ENCODE measurements around the gene CTNNA3.

CTNNA3 gene

GRCh38 chr10:66564287-66564686, 1131.7 kb downstream of the CTNNA3 start:
- Histone ChIP-seq H3K27ac (ENCODE audit: low read depth, low read length) (no peak overlapping the region), H3K36me3 (ENCODE audit: control insufficient read depth in 1 of 2, insufficient read depth in 2 of 2, low read length in 2 of 2) (no peaks in the 10 kb centered on the region), H3K4me1 (ENCODE audit: control insufficient read depth in 1 of 2, insufficient read depth in 2 of 2, low read length in 2 of 2) (peaks cover 0 to 3% of the 10 kb centered on the region in 2 donors), H3K9me3 (ENCODE audit: control insufficient read depth in 1 of 2, low read length in 2 of 2) (no peaks in the 10 kb centered on the region), H3K4me3 (ENCODE audit: low read depth in 1 of 2, low read length in 2 of 2) (no peak overlapping the region), H3K9ac (ENCODE audit: low read depth in 1 of 2, low read length in 2 of 2) (no peak overlapping the region), H3K27me3 (ENCODE audit: control insufficient read depth in 1 of 2, insufficient read depth in 2 of 2, low read length in 2 of 2) (no peaks in the 10 kb centered on the region)

DNA sequence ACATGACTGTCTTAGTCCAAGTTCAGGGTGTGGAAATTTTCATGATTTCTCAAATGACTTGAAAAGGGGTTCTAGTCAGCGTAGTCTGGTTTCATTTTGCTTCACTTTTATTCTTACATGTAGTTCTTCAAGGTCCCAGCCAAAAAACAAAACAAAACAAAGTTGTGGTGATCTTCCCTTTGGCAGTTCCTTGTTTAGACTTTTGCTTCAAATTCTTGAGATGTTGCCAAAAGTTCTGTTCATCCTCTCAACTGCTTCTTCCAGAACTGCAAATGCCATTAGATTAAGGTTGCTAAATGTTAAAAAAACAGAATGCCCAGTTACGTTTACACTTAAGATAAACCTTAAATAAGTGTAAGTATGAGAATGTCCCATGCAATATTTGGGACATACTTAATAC, 1140.9 kb downstream of the CTNNA3 start:
- no peaks in the 10 kb centered on the region for H3K9me3 ChIP-seq (ENCODE audit: control insufficient read depth in 1 of 2, low read length in 2 of 2)
- no peak overlapping the region for H3K4me3 ChIP-seq (ENCODE audit: low read depth in 1 of 2, low read length in 2 of 2)
- H3K9ac ChIP-seq (ENCODE audit: low read depth in 1 of 2, low read length in 2 of 2) = no peak overlapping the region
- H3K27me3 ChIP-seq (ENCODE audit: control insufficient read depth in 1 of 2, insufficient read depth in 2 of 2, low read length in 2 of 2) = no peaks in the 10 kb centered on the region
- H3K36me3 ChIP-seq (ENCODE audit: control insufficient read depth in 1 of 2, insufficient read depth in 2 of 2, low read length in 2 of 2) = no peaks in the 10 kb centered on the region
- H3K4me1 ChIP-seq (ENCODE audit: control insufficient read depth in 1 of 2, insufficient read depth in 2 of 2, low read length in 2 of 2) = no peaks in the 10 kb centered on the region
- H3K27ac ChIP-seq (ENCODE audit: low read depth, low read length) = no peak overlapping the region

- Histone ChIP-seq H3K27ac (ENCODE audit: low read depth, low read length) (no peak overlapping the region), H3K9ac (ENCODE audit: low read depth in 1 of 2, low read length in 2 of 2) (no peak overlapping the region), H3K9me3 (ENCODE audit: control insufficient read depth in 1 of 2, low read length in 2 of 2) (no peaks in the 10 kb centered on the region), H3K4me1 (ENCODE audit: control insufficient read depth in 1 of 2, insufficient read depth in 2 of 2, low read length in 2 of 2) (no peaks in the 10 kb centered on the region), H3K4me3 (ENCODE audit: low read depth in 1 of 2, low read length in 2 of 2) (no peak overlapping the region), H3K27me3 (ENCODE audit: control insufficient read depth in 1 of 2, insufficient read depth in 2 of 2, low read length in 2 of 2) (no peaks in the 10 kb centered on the region), H3K36me3 (ENCODE audit: control insufficient read depth in 1 of 2, insufficient read depth in 2 of 2, low read length in 2 of 2) (no peaks in the 10 kb centered on the region)
Observed at GRCh38 chr10:66552331-66552730, 1143.7 kb downstream of the CTNNA3 start.

- H3K4me1 ChIP-seq (ENCODE audit: control insufficient read depth in 1 of 2, insufficient read depth in 2 of 2, low read length in 2 of 2) = no peaks in the 10 kb centered on the region
- H3K27me3 ChIP-seq (ENCODE audit: control insufficient read depth in 1 of 2, insufficient read depth in 2 of 2, low read length in 2 of 2) = no peaks in the 10 kb centered on the region
- no peaks in the 10 kb centered on the region for H3K9me3 ChIP-seq (ENCODE audit: control insufficient read depth in 1 of 2, low read length in 2 of 2)
- no peak overlapping the region for H3K27ac ChIP-seq (ENCODE audit: low read depth, low read length)
- H3K36me3 ChIP-seq (ENCODE audit: control insufficient read depth in 1 of 2, insufficient read depth in 2 of 2, low read length in 2 of 2) = no peaks in the 10 kb centered on the region
- no peak overlapping the region for H3K9ac ChIP-seq (ENCODE audit: low read depth in 1 of 2, low read length in 2 of 2)
- no peak overlapping the region for H3K4me3 ChIP-seq (ENCODE audit: low read depth in 1 of 2, low read length in 2 of 2)
Observed at GRCh38 chr10:66550351-66550750, 1145.6 kb downstream of the CTNNA3 start.

GRCh38 chr10:66538908-66539307, 1157.1 kb downstream of the CTNNA3 start:
- Histone ChIP-seq H3K4me3 (ENCODE audit: low read depth in 1 of 2, low read length in 2 of 2) (no peak overlapping the region), H3K27me3 (ENCODE audit: control insufficient read depth in 1 of 2, insufficient read depth in 2 of 2, low read length in 2 of 2) (no peaks in the 10 kb centered on the region), H3K4me1 (ENCODE audit: control insufficient read depth in 1 of 2, insufficient read depth in 2 of 2, low read length in 2 of 2) (no peaks in the 10 kb centered on the region), H3K9me3 (ENCODE audit: control insufficient read depth in 1 of 2, low read length in 2 of 2) (no peaks in the 10 kb centered on the region), H3K9ac (ENCODE audit: low read depth in 1 of 2, low read length in 2 of 2) (no peak overlapping the region), H3K36me3 (ENCODE audit: control insufficient read depth in 1 of 2, insufficient read depth in 2 of 2, low read length in 2 of 2) (no peaks in the 10 kb centered on the region), H3K27ac (ENCODE audit: low read depth, low read length) (no peak overlapping the region)

- Histone ChIP-seq H3K27me3 (ENCODE audit: control insufficient read depth in 1 of 2, insufficient read depth in 2 of 2, low read length in 2 of 2) (no peaks in the 10 kb centered on the region), H3K4me1 (ENCODE audit: control insufficient read depth in 1 of 2, insufficient read depth in 2 of 2, low read length in 2 of 2) (no peaks in the 10 kb centered on the region), H3K4me3 (ENCODE audit: low read depth in 1 of 2, low read length in 2 of 2) (no peak overlapping the region), H3K27ac (ENCODE audit: low read depth, low read length) (no peak overlapping the region), H3K36me3 (ENCODE audit: control insufficient read depth in 1 of 2, insufficient read depth in 2 of 2, low read length in 2 of 2) (no peaks in the 10 kb centered on the region), H3K9me3 (ENCODE audit: control insufficient read depth in 1 of 2, low read length in 2 of 2) (no peaks in the 10 kb centered on the region), H3K9ac (ENCODE audit: low read depth in 1 of 2, low read length in 2 of 2) (no peak overlapping the region)
Observed at GRCh38 chr10:66538371-66538770, 1157.6 kb downstream of the CTNNA3 start.

DNA sequence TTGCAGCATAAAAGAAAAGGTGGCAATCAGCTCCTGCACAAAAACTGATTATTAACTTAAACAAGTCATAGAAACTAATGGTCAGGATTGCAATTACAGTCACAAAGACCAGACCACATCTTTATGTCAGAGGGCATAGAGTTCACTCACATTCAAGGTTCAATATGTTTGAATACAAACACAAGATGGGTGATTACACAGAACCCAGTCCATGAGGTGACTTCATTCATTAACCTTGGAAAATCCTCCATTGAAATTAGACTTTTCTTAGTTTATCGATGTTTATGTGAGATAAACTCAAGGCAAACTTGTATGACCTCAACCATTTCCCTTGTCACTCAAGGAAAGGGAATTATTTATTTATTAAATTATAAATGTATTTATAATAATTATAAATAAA, 1158.8 kb downstream of the CTNNA3 start:
- H3K9ac ChIP-seq (ENCODE audit: low read depth in 1 of 2, low read length in 2 of 2) = no peak overlapping the region
- H3K36me3 ChIP-seq (ENCODE audit: control insufficient read depth in 1 of 2, insufficient read depth in 2 of 2, low read length in 2 of 2) = no peaks in the 10 kb centered on the region
- H3K4me1 ChIP-seq (ENCODE audit: control insufficient read depth in 1 of 2, insufficient read depth in 2 of 2, low read length in 2 of 2) = no peaks in the 10 kb centered on the region
- H3K4me3 ChIP-seq (ENCODE audit: low read depth in 1 of 2, low read length in 2 of 2) = no peak overlapping the region
- no peak overlapping the region for H3K27ac ChIP-seq (ENCODE audit: low read depth, low read length)
- H3K27me3 ChIP-seq (ENCODE audit: control insufficient read depth in 1 of 2, insufficient read depth in 2 of 2, low read length in 2 of 2) = no peaks in the 10 kb centered on the region
- H3K9me3 ChIP-seq (ENCODE audit: control insufficient read depth in 1 of 2, low read length in 2 of 2) = no peaks in the 10 kb centered on the region

GRCh38 chr10:66535439-66535838, 1160.6 kb downstream of the CTNNA3 start:
- Histone ChIP-seq H3K4me3 (ENCODE audit: low read depth in 1 of 2, low read length in 2 of 2) (no peak overlapping the region), H3K9ac (ENCODE audit: low read depth in 1 of 2, low read length in 2 of 2) (no peak overlapping the region), H3K27ac (ENCODE audit: low read depth, low read length) (no peak overlapping the region), H3K9me3 (ENCODE audit: control insufficient read depth in 1 of 2, low read length in 2 of 2) (no peaks in the 10 kb centered on the region), H3K4me1 (ENCODE audit: control insufficient read depth in 1 of 2, insufficient read depth in 2 of 2, low read length in 2 of 2) (no peaks in the 10 kb centered on the region), H3K36me3 (ENCODE audit: control insufficient read depth in 1 of 2, insufficient read depth in 2 of 2, low read length in 2 of 2) (no peaks in the 10 kb centered on the region), H3K27me3 (ENCODE audit: control insufficient read depth in 1 of 2, insufficient read depth in 2 of 2, low read length in 2 of 2) (no peaks in the 10 kb centered on the region)

- Histone ChIP-seq H3K9ac (ENCODE audit: low read depth in 1 of 2, low read length in 2 of 2) (no peak overlapping the region), H3K9me3 (ENCODE audit: control insufficient read depth in 1 of 2, low read length in 2 of 2) (no peaks in the 10 kb centered on the region), H3K27me3 (ENCODE audit: control insufficient read depth in 1 of 2, insufficient read depth in 2 of 2, low read length in 2 of 2) (no peaks in the 10 kb centered on the region), H3K4me3 (ENCODE audit: low read depth in 1 of 2, low read length in 2 of 2) (no peak overlapping the region), H3K4me1 (ENCODE audit: control insufficient read depth in 1 of 2, insufficient read depth in 2 of 2, low read length in 2 of 2) (no peaks in the 10 kb centered on the region), H3K27ac (ENCODE audit: low read depth, low read length) (no peak overlapping the region), H3K36me3 (ENCODE audit: control insufficient read depth in 1 of 2, insufficient read depth in 2 of 2, low read length in 2 of 2) (no peaks in the 10 kb centered on the region)
Observed at GRCh38 chr10:66534866-66535265, 1161.1 kb downstream of the CTNNA3 start.

DNA sequence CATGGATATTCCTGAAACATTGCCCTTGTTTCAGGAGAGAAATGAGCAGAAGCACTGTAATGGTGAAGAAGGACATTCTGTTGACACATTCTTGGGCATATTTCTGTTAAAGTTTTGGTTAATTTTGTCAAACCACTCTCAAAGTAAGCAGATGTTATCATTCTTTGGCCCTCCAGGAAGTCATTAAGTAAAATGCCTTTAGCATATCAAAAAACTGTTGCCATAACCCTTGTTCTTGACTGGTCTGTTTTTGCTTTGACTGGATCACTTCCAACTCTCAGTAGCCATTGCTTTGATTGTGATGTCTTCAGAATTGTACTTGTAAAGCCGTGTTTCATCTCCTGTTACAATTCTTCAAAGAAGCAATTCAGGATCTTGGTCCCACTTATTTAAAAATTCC, 1174.5 kb downstream of the CTNNA3 start:
- no peaks in the 10 kb centered on the region for H3K27me3 ChIP-seq (ENCODE audit: control insufficient read depth in 1 of 2, insufficient read depth in 2 of 2, low read length in 2 of 2)
- no peaks in the 10 kb centered on the region for H3K4me1 ChIP-seq (ENCODE audit: control insufficient read depth in 1 of 2, insufficient read depth in 2 of 2, low read length in 2 of 2)
- H3K36me3 ChIP-seq (ENCODE audit: control insufficient read depth in 1 of 2, insufficient read depth in 2 of 2, low read length in 2 of 2) = no peaks in the 10 kb centered on the region
- no peak overlapping the region for H3K9ac ChIP-seq (ENCODE audit: low read depth in 1 of 2, low read length in 2 of 2)
- H3K9me3 ChIP-seq (ENCODE audit: control insufficient read depth in 1 of 2, low read length in 2 of 2) = no peaks in the 10 kb centered on the region
- H3K4me3 ChIP-seq (ENCODE audit: low read depth in 1 of 2, low read length in 2 of 2) = no peak overlapping the region
- no peak overlapping the region for H3K27ac ChIP-seq (ENCODE audit: low read depth, low read length)

DNA sequence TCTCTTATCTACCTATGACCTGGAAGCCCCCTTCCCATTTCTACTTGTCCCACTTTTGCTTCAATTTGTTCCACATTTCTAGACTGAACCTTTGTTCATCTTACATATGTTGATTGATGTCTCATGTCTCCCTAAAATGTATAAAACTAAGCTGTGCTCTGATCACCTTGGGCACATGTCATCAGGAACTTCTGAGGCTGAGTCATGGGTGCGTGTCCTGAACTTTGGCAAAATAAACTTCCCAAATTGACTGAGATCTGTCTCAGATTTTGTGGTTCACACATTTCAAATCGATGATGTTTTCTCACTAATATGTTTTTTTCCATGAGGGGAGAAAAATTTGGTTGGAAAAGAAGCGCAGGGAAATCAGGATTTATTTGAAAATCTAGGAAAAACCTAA, 1176.4 kb downstream of the CTNNA3 start:
- no peak overlapping the region for H3K27ac ChIP-seq (ENCODE audit: low read depth, low read length)
- H3K4me3 ChIP-seq (ENCODE audit: low read depth in 1 of 2, low read length in 2 of 2) = no peak overlapping the region
- H3K4me1 ChIP-seq (ENCODE audit: control insufficient read depth in 1 of 2, insufficient read depth in 2 of 2, low read length in 2 of 2) = no peaks in the 10 kb centered on the region
- H3K36me3 ChIP-seq (ENCODE audit: control insufficient read depth in 1 of 2, insufficient read depth in 2 of 2, low read length in 2 of 2) = no peaks in the 10 kb centered on the region
- no peaks in the 10 kb centered on the region for H3K9me3 ChIP-seq (ENCODE audit: control insufficient read depth in 1 of 2, low read length in 2 of 2)
- no peak overlapping the region for H3K9ac ChIP-seq (ENCODE audit: low read depth in 1 of 2, low read length in 2 of 2)
- no peaks in the 10 kb centered on the region for H3K27me3 ChIP-seq (ENCODE audit: control insufficient read depth in 1 of 2, insufficient read depth in 2 of 2, low read length in 2 of 2)

Data from duodenal mucosa (tissue), 2 donors.